H4 (cell line): ENCODE data around the gene UBE2I. TPM values are rescaled to one million over a fixed set of nuclear protein-coding genes. Genes with fewer than 3 reads are reported as not detected.
A peak's percentile ranks its signal among the peaks of the same experiment; 100 is the strongest.

ENCODE experiments used
- DNase-seq: peaks from one replicate; pipeline ENCODE4 v3.0.0-alpha.2; 2015; ENCODE audit warnings: low spot score
- total RNA-seq: library from RNA; depleted of rRNA; stranded (reverse); fragments of >200 nt; shearing (Covaris generic); gene quantifications from 2 replicates; pipeline ENCODE4 v1.2.3, GENCODE V29; 2014

The UBE2I gene
- total RNA-seq, 1 experiment from 2014 or later = 121 TPM

- DNase-seq = no peak
Measured at GRCh38 chr16:1330260-1330914, 21.0 kb downstream of the UBE2I start.

GRCh38 chr16:1330931-1331711 lies 21.7 kb downstream of the UBE2I start:
- no peak for DNase-seq

DNA sequence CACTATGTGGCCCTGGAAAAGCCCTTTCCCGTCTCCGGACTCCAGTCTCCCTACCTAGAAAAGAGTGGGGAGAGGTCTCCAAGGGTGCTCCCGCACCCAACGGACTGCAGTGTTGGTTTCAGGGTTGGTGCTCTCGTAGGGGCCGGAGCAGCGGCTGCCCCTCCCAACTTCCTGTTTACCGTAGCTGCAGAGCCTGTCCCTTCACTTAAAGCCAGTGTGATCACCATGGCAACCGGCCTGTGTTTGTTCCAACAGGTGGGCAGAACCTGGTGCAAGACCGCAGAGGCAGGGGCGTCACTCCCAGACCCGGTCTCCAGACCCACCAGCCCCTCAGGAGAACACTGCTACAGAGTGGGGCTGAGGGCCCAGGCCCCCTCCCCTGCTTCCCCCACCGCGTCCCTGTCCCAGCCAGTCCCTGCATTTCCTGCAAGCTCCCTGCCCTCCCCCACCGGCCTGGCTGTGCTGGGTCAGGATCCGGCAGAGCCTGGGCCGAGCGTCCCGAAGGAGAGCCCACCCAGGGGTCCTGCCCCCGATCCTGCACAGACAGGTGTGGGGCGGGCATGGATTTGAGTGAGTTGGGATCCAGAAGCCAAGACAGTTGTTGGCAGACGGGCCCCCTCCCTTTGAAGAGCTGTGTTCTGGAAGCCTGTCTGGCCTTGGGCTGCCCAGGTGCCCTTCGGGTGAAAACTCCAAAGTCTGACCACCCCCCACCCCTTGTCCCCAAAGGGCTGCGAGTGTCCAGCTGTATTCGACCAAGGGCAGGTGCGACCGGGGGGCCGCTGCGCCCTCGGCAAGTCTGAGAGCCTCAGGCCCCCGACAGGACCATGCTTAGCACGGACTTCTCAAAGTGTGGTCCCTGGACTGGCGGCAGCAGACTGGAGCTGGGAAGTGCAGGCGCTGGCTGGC lies 22.5 kb downstream of the UBE2I start:
- DNase-seq = peak; percentile 66

DNA sequence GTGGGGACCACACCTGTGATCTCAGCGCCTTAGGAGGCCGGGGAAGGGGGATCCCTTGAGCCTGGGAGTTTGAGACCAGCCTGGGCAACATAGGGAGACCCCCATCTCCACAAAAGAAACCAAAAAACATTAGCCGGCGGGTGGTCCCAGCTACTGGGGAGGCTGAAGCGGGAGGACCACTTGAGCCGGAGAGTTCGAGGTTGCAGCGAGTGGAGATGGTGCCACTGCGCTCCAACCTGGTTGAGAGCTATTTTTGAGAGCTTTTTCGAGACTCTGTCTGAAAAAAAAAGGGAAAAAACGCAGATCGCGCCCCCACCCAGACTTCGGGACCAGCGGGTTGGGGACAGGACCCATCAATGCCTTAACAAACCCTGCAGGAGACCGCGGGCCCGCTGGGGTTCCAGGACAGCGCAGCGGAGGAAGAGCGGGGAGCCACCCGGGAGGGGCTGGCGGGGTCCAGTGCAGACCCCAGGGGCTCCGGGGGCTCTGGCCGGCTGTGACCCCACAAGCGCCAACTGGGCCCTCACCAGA lies 23.2 kb downstream of the UBE2I start:
- DNase-seq = no peak

- no peak for DNase-seq
Measured at GRCh38 chr16:1333149-1333812, 23.8 kb downstream of the UBE2I start, which contains the start of gene BAIAP3. Gene BAIAP3, plus strand, starts transcription at chr16:1333645. Its CDS starts 4,905 bp downstream, at chr16:1338550.

DNA sequence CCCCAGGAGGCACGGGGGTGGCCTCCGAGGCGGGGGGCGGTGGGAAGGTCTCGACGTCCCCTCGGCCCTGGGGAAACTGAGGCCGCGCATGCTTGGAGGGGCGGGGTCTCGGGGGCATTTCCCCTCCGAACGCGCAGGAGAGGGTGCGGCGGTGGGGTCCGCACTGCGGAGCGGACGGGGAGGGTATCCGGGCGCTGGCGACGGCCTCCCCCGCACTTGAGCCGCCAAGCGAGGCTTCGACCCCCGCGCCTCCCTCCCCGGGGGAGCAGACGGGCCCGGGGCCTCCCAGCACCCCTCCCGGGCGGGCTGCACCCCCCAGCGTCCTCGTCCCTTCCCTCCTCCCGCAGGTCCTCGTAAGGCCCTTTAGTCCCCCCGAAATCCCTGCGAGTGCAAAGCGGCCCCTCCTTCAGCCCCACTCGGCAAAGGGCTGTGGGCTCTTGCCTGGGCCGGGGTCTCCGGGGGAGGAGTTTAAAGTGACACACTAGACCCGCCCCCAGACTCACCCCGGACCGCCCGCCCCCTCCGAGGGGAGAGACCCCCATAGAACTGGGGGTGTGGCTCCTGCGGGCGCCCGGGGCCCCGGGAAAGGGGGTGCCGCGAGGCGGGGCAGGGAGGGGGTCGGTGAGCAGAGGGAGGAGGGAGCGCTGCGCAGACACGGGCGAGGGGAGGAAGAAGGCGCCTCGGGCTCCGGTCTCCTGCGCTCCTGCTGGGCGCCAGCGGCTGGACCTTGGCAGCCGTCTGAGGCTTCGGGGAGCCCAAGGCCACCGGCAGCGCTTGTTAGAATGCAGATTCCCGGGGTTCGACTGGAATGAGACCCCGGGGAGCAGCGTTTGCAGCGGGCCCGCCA lies 24.6 kb downstream of the UBE2I start:
- no peak for DNase-seq

DNA sequence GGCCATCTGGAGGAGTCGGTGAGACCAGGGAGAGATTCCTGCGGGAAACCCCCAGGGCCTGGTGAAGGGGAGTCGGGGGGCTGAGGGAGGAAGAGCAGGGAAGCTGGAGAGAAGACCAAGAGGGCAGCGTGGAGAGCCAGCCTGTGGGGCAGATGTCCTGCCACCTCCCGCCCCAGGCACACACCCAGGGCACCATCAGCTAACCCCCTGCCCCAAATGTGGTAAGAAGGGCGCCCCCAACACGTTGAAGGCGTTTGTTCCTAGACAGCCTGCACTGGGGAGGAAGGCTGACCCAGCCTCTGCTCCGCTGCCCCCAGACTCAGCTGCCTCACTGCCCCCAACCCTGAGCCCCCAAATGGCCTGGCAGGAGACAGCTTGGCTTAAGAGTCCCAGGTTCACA lies 25.3 kb downstream of the UBE2I start:
- no peak for DNase-seq

DNA sequence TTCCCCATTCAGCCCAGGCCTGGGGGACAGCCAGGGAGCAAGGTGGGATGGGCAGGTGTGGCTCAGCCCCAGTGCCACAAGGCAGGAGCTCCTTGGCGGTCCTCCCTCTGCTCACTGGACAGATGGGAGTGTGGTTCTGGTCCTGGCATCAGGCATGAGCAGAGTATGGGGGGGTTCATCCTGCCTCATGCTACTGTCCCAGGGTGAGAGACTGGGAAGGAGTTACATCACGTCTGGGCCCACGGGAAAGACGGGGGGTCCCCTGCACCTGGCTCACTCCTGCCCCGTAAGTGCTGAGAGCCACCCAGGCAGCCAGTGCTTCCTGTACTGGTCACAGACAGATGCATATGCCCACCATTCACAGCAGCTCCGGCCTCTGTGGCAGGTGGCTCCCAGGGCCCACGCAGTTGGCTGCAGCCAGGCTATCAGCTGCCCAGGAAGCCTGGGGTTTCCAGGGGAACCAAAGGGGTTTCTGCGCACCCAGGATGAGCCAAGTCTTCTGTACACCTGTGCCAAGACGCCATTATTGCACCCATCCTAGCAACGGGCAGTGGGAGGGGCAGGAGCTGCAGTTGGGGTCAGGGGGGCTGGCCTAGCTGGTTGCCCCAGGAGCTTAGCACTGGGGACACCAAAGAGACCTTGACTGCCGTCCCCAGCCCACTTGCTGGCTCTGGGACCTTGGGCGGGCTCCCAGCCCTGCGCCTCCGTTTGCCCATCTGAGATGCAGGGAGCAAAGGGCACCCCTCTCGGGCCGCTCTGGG lies 26.0 kb downstream of the UBE2I start:
- no peak for DNase-seq

GRCh38 chr16:1335996-1336395 lies 26.6 kb downstream of the UBE2I start:
- DNase-seq = no peak

GRCh38 chr16:1336619-1337018 lies 27.2 kb downstream of the UBE2I start:
- DNase-seq = no peak

GRCh38 chr16:1337486-1337885 lies 28.1 kb downstream of the UBE2I start:
- DNase-seq = no peak

GRCh38 chr16:1338119-1338730 lies 28.8 kb downstream of the UBE2I start:
- DNase-seq = no peak

DNA sequence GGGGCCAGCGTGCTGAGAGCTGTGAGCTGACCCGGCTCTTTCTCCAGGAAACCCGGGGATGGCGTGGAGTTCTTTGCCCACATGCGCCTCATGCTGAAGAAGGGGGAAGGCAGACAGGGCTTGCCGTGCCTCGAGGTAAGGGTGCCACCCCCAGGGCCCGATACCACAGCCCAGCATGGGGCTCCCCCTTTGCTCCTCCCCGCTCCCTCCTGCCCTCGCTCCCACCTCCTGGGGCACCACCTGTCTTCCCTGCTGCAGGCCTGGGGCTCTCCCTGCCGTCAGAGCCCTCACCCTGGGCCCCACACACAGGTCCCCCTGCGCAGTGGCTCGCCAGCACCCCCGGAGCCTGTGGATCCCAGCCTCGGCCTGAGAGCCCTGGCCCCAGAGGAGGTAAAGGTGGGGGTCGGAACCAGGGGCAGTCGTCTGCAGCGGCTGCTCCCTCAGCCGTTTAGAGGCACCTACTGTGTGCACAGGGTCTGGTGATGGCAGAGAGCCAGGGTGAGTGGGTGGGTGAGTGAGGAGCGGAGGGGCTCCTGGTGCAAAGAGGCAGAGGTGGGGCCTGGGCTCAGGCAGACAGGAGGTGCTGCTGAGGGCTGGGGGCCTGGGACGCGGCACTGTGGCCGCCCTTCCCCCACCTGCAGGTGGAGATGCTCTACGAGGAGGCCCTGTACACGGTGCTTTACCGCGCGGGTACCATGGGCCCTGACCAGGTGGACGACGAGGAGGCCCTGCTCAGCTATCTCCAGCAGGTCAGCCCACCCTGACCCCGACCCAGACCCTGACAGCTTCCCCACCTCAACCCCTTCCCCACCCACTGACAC lies 29.6 kb downstream of the UBE2I start:
- no peak for DNase-seq

DNA sequence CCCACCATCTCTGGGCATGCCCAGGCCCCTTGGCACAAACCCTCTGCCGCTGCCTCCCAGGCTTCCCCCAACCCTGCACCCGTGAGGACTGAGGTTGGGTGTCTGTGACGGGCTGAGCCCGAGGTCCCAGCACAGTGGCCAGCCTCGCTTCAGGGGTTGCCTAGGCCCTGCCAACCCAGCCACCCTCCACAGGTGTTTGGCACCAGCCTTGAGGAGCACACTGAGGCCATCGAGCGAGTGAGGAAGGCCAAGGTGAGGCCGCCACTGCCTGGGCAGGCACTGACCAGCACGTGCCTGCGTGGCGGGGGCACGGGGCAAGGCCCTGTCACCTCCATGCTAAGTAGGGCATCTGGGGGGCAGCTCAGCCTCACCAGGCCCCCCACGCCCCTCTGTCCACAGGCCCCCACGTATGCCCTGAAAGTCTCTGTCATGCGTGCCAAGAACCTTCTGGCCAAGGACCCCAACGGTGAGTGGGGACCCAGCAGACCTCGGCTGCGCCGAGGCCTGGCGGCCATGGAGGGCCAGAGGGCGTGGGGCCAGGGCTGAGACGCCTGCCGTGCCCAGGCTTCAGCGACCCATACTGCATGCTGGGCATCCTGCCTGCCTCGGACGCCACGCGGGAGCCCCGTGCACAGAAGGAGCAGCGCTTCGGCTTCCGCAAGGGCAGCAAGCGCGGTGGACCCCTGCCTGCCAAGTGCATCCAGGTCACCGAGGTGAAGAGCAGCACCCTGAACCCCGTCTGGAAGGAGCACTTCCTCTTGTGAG lies 31.5 kb downstream of the UBE2I start:
- no peak for DNase-seq

DNA sequence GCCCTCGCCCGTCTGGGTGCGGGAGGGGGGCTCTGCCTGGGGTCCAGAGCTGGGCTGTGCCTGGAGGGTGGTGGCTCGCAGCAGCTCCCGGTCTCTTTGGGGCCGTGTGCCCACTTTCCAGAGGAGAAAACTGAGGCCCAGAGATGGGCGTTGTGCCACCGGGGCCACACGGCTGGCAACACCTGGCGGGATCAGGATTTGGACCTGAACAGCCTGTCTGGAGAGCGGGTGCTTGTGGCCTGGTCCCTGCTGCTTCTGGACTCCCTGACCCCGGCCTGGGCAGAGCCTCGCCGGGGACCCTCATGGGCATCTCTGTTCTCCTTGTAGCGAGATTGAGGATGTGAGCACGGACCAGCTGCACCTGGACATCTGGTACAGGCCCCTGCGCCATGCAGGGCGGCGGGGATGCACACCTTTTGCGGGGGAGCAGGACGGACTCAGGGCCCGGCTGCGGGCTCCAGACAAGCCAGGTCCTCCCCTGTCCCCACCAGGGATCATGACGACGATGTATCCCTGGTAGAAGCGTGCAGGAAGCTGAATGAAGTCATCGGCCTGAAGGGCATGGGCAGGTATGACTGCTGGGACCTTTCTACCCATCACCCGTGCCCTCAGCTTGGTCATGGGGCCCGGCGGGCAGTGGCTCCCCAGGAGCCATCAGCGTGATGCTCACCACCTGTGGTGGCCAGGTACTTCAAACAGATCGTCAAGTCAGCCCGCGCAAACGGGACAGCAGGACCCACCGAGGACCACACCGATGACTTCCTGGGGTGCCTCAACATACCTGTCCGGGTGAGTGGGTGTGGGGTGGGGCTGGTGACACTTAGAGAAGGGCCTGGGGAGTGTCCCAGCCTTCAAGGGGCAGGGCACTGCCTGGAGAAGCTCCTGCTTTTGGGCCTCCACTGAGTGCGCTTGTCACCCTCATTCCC lies 32.3 kb downstream of the UBE2I start:
- DNase-seq = no peak
